ENCODE results near the gene MAD1L1.

GRCh38 chr7:2271273-2272026 lies 38.7 kb upstream of the MAD1L1 start:
- TF ChIP-seq CTCF (IDR thresholded peaks at IDR 0.05; ENCODE audit: borderline replicate concordance, extremely low read depth, low read length, poor library complexity, severe bottlenecking), result no peak
- no peak for TF ChIP-seq EZH2 (IDR thresholded peaks at IDR 0.05; ENCODE audit: borderline replicate concordance, low read depth, low read length, severe bottlenecking)

Measured in DND-41 (cell line).